Umbilical cord (tissue), 2 donors: ENCODE results near the gene RNF220. TPM values are rescaled to one million over a fixed set of nuclear protein-coding genes. Genes with fewer than 3 reads are reported as not detected.

Experiments used
- DNase-seq: peaks from one replicate; pipeline ENCODE4 v3.0.0-alpha.2; 2015; ENCODE audit warnings: low spot score
- total RNA-seq: library from RNA; depleted of rRNA; stranded (reverse); fragments of >200 nt; gene quantifications from one replicate; pipeline ENCODE4 v1.2.3, GENCODE V29; 2014; ENCODE audit warnings: low replicate concordance; ENCODE audit not compliant: insufficient read depth

The RNF220 gene
- total RNA-seq = 95.3 TPM

GRCh38 chr1:44405031-44405797, at the start of gene RNF220:
Gene RNF220 (plus strand): TSS chr1:44405255.
- peak; percentile 87 for DNase-seq

GRCh38 chr1:44355582-44356305, 49.3 kb upstream of the RNF220 start:
- DNase-seq = no peak

DNA sequence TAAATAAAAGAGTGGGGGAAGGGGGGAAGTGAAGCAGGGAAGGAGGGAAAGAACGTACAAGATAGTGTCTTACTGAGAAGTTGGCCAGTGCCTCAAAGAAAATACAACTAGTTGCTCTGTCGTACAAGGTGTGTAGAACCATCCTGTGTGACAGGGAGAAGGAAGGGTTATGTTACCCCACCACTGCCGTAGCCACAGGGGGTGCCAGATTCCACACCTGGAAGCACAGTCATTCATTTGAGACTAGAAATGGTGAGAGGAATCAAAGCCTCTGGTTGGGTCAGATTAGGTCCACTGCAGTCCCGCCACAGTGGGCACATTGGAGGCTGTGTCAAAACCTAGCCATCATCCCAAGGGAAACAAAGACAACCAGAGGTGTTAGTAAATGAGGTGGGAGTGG, 47.3 kb upstream of the RNF220 start:
- DNase-seq = no peak

GRCh38 chr1:44359234-44359935, 45.7 kb upstream of the RNF220 start:
- no peak for DNase-seq

DNA sequence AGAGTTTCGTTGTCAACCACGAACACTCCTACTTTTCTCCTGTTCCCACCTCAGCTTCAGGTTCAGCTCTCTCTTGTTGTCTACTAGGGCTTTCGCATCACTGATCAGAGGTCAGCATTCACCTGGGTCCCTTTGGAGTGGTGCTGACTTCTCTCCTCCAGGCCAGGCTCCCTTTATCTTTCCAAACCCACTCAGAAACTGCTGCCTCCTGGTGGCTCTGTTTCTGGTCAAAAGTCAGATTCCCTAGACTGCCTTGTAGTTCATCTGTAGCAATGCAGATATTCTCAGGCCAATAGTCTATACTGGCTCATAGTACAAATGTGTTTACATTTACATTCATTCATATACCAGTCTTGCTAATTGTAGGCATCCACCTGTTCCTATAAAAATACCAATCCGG, 43.6 kb upstream of the RNF220 start:
- no peak for DNase-seq

GRCh38 chr1:44366371-44366975, 38.6 kb upstream of the RNF220 start:
- DNase-seq = no peak

- DNase-seq = no peak
Observed at GRCh38 chr1:44367944-44368343, 37.1 kb upstream of the RNF220 start.

DNA sequence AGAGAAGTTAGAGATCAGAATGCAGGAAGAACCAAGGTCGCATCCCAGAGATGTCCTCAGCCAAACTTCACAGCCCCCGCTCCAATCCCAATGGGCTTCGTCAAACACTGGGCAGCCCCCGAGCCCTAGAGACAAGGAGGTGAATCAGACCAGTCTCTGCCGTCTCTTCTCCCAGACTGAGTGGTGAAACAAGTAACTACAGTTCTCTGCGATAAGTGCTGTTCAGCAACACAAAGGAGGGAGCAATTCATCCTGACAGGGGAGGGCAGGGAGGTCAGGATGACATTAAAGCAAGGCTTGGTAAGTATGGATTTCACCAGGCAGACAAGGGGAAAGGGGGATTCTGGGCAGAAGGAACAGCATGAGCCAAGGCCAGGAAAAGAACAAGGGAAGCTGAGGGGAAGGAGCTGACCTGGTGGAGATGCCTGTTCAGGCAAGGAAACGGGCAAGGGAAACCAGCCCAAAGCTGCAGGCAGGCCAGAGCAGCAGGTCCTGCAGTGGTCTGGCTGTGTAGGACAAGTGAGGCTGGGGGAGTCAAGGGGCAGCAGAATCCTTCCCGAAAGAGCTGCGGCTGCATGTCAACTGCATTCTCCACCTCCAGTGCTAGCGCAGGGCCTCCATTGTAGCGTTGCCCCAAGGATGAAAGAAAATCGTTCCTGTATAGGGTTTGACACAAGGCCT, 36.4 kb upstream of the RNF220 start:
- no peak for DNase-seq

DNA sequence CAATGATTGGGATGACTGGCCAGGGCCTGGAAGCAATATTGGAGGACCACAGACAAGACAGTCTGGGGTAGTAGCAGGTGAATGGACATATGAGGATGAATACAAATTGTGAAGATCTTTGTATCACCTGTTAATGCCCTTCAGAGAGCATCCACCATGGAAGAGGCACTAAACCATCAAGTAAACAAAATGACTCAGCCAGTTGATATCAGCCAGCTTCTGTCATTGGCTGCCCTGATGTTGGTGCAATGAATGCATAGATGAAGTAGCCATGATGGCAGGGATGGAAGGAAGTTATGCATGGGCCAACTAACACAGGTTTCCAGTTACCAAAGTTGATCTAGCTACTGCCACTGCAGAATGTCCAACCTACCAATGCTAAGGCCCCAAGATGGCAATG, 33.8 kb upstream of the RNF220 start:
- DNase-seq = no peak

DNA sequence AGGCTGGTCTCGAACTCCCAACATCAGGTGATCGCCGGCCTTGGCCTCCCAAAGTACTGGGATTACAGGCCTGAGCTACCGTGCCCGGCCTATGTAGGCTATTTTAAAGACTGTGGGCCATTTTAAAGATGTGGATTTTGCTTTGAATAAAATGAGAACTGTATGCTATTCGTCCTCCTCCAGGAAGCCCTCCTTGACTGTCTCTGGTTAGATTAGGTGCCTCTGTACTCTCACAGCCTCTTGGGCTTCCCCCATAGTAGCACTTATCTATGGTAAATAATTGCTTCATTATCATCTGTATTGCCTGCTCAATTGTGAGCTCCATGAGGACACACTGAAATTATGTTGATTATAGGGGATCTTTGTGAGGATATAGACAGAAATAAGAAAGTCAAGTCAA, 29.5 kb upstream of the RNF220 start:
- DNase-seq = no peak

- DNase-seq = peak; percentile 33
Observed at GRCh38 chr1:44377925-44378784, 26.9 kb upstream of the RNF220 start.

DNA sequence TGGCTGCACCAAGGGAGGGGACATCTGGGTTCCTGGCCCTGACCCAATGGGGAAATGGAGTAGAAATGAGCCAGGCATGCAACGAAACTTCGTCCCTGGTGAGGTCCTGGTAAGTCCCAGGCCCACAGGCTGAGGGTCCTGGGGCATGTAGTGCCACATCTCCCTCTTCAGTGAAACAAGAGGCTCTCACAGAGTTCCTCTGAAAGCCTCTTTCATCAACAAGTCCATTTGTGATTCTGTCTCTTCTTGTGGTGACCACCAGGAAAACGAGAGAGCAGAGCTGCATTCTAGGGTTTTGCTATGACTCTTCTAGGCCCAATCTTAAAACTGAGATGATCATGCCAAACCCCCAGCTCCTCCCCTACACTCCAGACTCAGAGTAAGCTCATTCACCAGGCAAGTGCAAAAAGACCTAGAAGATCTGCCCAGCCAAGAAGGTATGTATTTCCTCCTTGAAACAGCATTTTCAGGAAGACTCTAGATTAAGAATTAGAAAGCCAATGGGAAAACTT, 24.3 kb upstream of the RNF220 start:
- DNase-seq = no peak

DNA sequence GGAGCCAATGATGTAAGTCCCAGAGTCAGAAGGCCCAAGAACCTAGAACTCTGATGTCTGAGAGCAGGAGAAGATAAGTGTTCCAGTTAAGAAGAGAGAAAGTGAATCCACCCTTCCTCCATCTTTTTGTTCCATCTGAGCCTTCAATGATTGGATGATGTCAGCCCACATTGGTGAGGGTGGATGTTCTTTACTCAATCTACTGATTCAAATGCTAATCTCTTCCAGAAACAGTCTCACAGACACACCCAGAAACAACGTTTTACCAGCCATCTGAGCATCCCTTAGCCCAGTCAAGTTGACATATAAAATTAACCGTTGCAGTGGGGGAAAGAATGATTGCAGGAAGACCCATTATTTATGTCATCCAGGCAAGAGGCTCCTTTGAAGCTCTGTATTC, 16.5 kb upstream of the RNF220 start:
- DNase-seq = no peak

DNA sequence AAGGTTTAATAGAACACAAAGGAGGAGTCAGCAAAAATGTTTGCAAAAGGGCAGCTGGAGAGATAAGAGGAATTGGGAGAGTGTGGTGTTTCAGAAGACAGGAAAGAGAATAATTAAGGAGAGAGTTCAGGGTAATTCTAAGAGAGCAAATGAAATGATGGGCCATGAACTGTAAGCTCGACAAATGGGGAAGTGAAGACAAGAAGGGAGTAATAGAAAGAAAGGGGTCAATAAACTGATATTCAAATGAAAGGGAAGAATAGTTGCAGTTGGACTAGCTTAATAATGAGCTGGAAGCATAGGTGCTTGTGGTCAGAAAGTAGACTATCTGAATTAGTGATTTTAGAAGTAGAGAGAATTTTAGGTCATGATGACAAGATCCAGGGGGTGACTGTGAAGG, 15.6 kb upstream of the RNF220 start:
- DNase-seq = no peak

DNA sequence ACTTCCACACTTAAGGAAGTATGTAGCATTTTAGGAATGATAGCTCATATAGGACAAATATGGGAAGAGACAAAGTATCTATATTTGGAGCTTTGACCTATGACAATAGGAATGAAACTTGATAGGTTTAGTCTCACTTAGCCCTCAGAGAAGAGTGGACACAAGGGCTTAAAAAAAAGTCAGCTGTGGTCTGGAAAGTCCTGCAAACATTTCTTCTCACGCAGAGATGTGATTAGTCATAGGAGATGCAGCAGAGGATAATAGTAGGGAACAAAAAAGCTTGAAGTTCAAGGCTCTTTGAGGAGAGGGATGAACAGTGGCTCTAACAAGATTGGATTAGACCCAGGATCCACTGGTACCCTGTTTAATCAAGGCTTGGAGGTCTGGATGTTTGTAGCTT, 14.8 kb upstream of the RNF220 start:
- peak; percentile 29 for DNase-seq

GRCh38 chr1:44401256-44402228, 3.5 kb upstream of the RNF220 start:
- peak; percentile 13 for DNase-seq

DNA sequence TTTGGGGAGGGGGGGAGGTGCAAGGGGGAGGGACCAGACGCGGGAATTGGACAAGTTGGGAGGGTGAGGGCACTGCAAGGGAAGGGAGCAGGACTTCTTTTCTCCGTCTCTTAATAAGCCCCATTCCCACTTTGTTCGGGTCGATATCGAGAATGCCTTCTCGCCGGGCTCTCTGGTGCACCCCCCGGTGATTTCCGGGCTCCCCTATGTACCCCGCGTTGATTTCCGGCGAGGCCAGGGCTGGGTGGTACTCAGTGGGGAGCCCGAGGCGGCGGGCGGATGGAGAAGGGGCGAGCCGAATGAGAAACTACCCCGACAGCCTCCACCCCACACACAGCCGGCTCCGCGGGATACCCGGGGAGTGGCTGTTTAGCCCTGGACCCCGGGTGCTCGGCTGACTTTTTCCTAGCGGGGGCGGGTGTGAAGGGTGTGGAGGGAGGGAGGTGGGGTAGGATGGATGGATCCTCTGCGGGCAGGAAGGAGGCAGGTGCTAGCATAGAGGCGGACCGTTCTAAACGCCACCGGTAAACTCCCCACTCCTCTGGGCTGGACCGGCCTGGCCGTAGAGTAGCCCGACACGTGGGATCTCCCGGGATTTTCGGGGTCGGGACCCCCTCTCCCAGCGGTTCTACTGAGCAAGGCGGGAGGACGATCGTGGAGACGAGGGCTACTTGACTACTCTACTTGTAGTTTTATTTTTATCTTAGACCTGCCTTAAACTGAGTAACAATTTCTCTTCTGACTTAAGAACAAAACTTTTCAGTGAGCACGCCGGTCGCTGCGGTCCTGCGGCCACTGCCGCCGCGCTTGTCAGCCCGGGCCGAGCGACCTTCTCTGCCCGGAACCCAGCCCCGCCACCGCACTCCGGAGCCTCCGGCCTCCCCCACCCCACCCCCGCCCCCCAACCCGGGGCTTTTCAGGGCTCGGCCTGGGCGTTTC, 1.0 kb downstream of the RNF220 start:
- DNase-seq = no peak
